ENCODE data around the gene TNFAIP8L1. TPM values are rescaled to one million over a fixed set of nuclear protein-coding genes. Genes with fewer than 3 reads are reported as not detected.

TNFAIP8L1 gene
- total and polyA plus RNA-seq, 4 donors, result 12.1 to 22.0 (median 15.7) TPM

DNA sequence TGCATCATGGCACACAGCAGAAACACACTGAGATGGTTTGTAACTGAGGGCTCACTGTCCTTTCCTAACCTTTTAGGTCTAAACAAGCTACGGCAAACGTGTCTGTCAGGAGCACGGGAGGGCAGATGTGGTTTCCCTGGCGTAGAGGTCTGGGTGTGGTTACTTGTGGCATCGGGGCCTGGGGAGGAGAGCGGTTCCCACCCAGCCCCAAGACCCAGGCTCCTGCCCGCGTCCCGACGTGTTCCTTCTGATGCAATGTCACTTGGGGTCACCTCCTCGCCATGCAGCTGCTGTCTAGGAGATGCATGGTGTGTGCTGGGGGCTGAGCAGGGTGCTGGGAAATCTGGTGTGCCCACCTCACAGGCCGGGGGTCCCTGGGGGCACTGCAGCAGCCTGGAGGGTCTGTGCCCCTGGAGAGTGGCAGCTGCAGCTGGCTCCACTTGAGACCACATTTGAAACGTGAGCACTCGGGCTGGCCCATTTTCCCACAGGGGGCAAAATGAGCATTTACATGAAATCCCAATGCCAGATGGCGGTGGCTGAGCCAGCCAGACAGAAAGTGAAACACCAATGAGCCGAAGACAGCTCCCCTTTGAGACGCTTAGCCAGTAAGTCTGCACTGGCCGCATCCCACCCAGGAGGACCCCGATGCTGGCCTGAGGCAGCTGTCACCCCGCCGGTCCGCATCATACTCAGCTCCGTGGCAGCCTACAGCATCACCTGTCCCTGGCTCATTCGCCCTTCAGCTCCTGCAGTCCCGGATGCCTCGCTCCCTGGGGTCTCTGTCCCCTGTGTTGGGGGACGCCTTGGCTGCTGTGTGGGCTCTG lies 53.1 kb downstream of the TNFAIP8L1 start:
- Histone ChIP-seq H3K9ac (ENCODE audit: insufficient read depth in 1 of 2, low read length in 2 of 2) (no peak overlapping the region), H3K27ac (ENCODE audit: low read depth in 1 of 2, low read length in 1 of 2) (no peak overlapping the region)
- WGBS, 2 donors, result 86 to 91% methylated on average over 27 of the region's 27 CpGs

DNA sequence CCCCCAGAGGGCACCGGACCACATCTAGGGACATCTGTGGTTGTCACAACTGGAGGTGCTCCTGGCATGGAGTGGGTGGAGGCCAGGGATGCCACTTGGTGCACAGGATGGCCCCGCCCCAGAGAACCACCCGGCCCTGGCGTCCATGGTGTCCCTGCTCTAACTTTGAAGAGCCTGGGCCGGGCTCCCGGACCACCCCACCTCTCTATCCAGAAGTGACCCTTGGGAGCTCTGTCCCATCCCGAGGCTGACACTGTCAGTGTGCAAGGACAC lies 53.7 kb downstream of the TNFAIP8L1 start:
- no peak overlapping the region for H3K9ac ChIP-seq (ENCODE audit: insufficient read depth in 1 of 2, low read length in 2 of 2)

More for the DNA sequence above, 53.1 kb downstream of the TNFAIP8L1 start:
- Histone ChIP-seq H3K27me3 (ENCODE audit: control insufficient read depth in 3 of 3, insufficient read depth in 3 of 3, low read length in 2 of 3) (no peaks in the 10 kb centered on the region), H3K4me3 (no peak overlapping the region), H3K9me3 (ENCODE audit: control insufficient read depth in 4 of 4, insufficient read depth in 3 of 4, low read length in 3 of 4) (no peaks in the 10 kb centered on the region), H3K36me3 (ENCODE audit: control insufficient read depth in 4 of 4, insufficient read depth in 4 of 4, low read length in 4 of 4) (peaks cover 34 to 79% (median 38%) of the 10 kb centered on the region in 4 donors), H3K4me1 (ENCODE audit: control insufficient read depth in 5 of 5, insufficient read depth in 5 of 5, low read length in 5 of 5) (peaks cover 0 to 2% (median 0%) of the 10 kb centered on the region in 5 donors)
- no peak for TF ChIP-seq CTCF (IDR thresholded peaks at IDR 0.05; ENCODE audit: control extremely low read depth, extremely low read depth)
- ATAC-seq (ENCODE audit: insufficient read depth, low FRiP score) (no peak), DNase-seq (no peak)

DNA sequence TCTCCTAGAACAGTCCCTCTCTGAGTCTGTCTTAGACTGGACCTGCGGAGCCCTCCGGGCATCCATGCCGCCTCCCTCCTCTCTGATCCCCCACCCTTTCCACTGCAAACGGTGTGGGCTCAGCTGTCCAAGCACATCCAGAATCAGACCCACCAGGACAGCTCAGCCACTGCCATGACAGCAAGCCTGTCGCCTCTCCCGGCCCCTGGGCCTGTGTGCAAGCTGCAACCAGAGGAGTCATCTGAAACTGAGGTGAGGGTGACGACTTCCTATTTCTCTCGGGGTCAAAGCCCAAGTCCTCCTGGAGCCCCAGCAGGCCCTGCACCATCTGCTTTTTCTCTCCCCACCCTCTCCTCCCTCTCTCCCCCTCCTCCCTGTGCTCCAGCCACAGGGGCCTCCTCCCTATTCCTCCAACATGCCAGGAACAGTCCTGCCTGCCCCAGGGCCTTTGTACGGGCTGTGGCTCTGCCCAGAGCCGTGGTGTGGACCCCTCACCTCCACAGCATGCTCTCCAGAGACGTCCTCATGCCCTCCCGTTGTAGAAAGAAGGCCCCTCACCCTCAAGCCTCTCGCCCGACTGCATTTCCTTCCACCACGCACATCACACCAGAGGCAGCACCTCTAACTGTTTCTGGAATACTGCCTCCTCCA lies 54.3 kb downstream of the TNFAIP8L1 start:
- ATAC-seq (ENCODE audit: insufficient read depth, low FRiP score), result no peak
- H3K9me3 ChIP-seq (ENCODE audit: control insufficient read depth in 4 of 4, insufficient read depth in 3 of 4, low read length in 3 of 4), result no peaks in the 10 kb centered on the region
- no peak for TF ChIP-seq CTCF (IDR thresholded peaks at IDR 0.05; ENCODE audit: control extremely low read depth, extremely low read depth)
- H3K4me1 ChIP-seq (ENCODE audit: control insufficient read depth in 5 of 5, insufficient read depth in 5 of 5, low read length in 5 of 5), result peaks cover 0 to 2% (median 0%) of the 10 kb centered on the region in 5 donors
- H3K36me3 ChIP-seq (ENCODE audit: control insufficient read depth in 4 of 4, insufficient read depth in 4 of 4, low read length in 4 of 4), result peaks cover 32 to 83% (median 39%) of the 10 kb centered on the region in 4 donors
- 91 to 94% methylated on average over 15 of the region's 15 CpGs for WGBS, 2 donors
- no peak overlapping the region for H3K9ac ChIP-seq (ENCODE audit: insufficient read depth in 1 of 2, low read length in 2 of 2)
- no peak overlapping the region for H3K27ac ChIP-seq (ENCODE audit: low read depth in 1 of 2, low read length in 1 of 2)
- H3K27me3 ChIP-seq (ENCODE audit: control insufficient read depth in 3 of 3, insufficient read depth in 3 of 3, low read length in 2 of 3), result no peaks in the 10 kb centered on the region
- H3K4me3 ChIP-seq, result no peak overlapping the region
- no peak for DNase-seq

More for the DNA sequence above, 53.7 kb downstream of the TNFAIP8L1 start:
- no peak for TF ChIP-seq CTCF (IDR thresholded peaks at IDR 0.05; ENCODE audit: control extremely low read depth, extremely low read depth)
- no peak overlapping the region for H3K27ac ChIP-seq (ENCODE audit: low read depth in 1 of 2, low read length in 1 of 2)
- peaks cover 0 to 2% (median 0%) of the 10 kb centered on the region in 5 donors for H3K4me1 ChIP-seq (ENCODE audit: control insufficient read depth in 5 of 5, insufficient read depth in 5 of 5, low read length in 5 of 5)
- ATAC-seq (ENCODE audit: insufficient read depth, low FRiP score) (no peak), DNase-seq (no peak)
- H3K9me3 ChIP-seq (ENCODE audit: control insufficient read depth in 4 of 4, insufficient read depth in 3 of 4, low read length in 3 of 4), result no peaks in the 10 kb centered on the region
- 87 to 94% methylated on average over 7 of the region's 7 CpGs for WGBS, 2 donors
- no peak overlapping the region for H3K4me3 ChIP-seq
- no peaks in the 10 kb centered on the region for H3K27me3 ChIP-seq (ENCODE audit: control insufficient read depth in 3 of 3, insufficient read depth in 3 of 3, low read length in 2 of 3)
- H3K36me3 ChIP-seq (ENCODE audit: control insufficient read depth in 4 of 4, insufficient read depth in 4 of 4, low read length in 4 of 4), result peaks cover 34 to 83% (median 40%) of the 10 kb centered on the region in 4 donors
